GM19351 (cell line): Measurements from ENCODE around the gene FNDC11.
"Not testable (repeated sequence)": the region's sequence is repeated elsewhere in the genome, so short reads cannot be mapped to it uniquely, and the experiment has no call there.

Experiments used
- ATAC-seq: cut with Tn5 transposase; IDR thresholded peaks from one replicate; pipeline ENCODE4 v1.9.1; 2021; ENCODE audit warnings: mild to moderate bottlenecking, moderate library complexity; ENCODE audit not compliant: unreplicated experiment

Gene FNDC11, protein sequence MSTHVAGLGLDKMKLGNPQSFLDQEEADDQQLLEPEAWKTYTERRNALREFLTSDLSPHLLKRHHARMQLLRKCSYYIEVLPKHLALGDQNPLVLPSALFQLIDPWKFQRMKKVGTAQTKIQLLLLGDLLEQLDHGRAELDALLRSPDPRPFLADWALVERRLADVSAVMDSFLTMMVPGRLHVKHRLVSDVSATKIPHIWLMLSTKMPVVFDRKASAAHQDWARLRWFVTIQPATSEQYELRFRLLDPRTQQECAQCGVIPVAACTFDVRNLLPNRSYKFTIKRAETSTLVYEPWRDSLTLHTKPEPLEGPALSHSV

DNA sequence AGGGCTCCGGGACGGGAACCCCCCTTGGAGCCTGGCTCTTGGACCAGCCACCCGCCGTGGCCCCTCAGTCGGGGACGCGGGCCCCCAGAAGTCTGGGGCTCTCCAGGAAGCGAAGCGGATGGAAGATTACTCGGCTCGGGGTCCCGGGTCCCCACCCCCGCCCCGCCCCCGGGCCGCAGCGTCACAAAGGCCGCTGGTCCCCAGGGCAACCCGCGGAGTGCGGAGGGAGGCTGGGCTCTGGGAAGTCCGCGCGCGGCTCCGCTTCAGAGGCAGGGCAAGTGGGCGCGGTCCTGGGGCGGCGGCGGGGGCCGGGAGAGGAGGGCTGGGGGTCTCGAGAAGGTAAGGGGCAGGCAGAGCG, at the start of gene FNDC11:
Gene FNDC11, plus strand, starts transcription at position 227 of the 358 bp plus-strand sequence. CDS start 1,505 bp downstream, outside the sequence.
- ATAC-seq, result peak; percentile 37

DNA sequence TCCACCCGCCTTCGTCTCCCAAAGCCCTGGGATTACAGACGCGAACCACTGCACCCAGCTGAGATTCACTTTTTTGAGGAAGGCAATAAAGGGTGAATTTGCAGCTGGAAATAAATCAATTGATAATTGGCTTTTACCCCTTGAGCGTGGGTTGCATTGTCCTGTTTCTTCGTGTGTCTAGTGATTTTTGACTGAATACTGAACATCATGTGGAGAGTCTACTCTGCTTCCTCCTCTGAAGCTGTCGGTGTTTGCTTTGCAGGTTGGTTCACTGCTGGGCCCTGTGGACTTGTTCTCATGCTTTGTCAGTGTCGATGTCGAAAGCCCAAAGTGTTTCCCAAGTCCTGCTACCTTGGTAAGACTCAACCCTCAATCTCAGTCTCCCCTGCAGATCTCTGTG, 49.3 kb upstream of the FNDC11 start:
- ATAC-seq, result no peak

DNA sequence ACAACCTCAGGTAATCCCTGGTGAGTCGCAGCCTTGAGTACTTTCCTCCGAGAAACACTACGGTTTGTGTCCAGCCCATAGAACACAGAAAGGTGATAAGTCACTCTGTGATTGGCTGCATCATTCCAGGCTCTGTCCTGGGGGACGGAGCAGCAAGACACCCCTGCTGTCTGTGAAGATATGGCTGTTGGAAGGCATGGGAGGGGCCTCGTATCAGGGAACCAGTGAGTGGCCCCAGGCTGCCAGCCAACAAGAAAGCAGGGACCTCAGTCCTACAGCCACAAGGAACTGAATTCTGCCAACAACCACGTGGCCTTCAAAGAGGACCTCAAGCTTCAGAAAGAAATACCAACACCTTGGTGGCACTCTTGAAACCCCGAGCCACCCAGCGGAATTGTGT, 48.7 kb upstream of the FNDC11 start:
- no peak for ATAC-seq

DNA sequence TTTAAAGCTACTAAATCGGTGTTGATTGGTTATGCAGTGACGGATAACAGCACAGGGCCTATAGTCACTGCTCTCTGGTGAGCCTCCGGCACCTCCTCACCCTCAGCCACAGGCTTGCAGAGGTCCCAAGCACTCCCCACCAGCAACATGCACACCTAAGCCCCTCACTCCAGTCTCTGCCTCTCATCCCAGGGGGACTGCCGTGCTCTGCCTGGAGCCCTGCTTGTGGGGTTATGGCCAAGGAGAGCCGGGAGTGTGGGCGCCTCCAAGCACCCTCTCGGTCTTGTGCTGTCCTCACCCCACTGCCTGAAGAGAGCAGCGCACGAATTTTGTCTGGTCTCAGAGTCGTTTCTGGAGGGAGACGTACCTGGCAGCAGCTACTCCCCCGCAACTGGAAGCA, 48.2 kb upstream of the FNDC11 start:
- ATAC-seq, result no peak

DNA sequence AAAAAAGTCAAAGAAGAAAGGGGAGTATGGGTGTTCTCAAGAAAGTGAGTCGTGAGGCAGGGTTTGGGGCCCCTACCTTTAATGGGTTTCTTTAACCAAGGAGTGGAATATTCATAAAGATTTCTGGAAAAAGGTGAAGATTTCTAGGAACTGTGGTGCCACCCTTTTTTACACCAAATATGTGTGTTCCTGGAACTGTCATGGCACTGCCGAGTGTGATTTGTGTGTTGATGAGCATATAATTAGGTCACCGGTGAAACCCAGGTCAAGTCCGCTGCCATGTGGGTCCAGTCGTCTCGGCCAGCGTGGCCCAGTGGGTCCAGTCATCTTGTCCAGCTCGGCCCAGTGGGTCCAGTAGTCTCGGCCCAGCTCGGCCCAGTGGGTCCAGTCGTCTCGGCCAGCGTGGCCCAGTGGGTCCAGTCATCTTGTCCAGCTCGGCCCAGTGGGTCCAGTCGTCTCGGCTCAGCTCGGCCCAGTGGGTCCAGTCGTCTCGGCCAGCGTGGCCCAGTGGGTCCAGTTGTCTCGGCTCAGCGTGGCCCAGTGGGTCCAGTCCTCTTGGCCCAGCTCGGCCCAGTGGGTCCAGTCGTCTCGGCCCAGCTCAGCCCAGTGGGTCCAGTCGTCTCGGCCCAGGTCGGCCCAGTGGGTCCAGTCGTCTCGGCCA, 46.7 kb upstream of the FNDC11 start:
- ATAC-seq, result no peak

DNA sequence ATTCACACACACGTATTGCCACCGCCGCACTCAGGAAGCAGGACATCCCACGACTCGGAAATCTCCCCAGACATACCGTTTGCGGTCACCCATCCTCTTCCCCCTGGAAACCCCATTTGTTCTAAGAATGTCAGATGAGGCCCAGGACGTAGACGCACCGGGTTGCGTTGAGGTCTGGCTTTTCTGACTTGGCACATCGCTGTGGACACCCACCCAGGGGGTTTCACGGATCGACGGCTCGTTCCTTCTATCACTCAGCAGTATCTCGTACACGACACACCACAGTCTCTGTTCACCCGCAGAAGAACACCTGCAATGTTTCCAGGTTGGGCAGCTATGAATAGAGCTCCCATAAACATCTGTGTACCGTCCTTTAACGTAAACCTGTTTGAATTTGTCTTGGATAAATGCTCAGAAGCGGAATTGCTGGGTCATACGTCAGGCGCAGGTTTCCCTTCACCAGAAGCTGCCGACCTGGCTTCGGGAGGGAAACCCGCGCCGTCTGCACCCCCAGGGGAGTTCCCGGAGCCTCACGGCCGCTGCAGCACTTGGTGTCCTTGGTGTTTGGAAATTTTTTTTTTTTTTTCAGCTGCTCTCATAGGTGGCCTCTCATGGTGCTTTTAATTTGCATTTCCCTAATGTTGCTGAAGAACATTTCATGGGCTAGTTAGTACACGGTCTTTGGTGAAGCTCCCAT, 45.7 kb upstream of the FNDC11 start:
- no peak for ATAC-seq

DNA sequence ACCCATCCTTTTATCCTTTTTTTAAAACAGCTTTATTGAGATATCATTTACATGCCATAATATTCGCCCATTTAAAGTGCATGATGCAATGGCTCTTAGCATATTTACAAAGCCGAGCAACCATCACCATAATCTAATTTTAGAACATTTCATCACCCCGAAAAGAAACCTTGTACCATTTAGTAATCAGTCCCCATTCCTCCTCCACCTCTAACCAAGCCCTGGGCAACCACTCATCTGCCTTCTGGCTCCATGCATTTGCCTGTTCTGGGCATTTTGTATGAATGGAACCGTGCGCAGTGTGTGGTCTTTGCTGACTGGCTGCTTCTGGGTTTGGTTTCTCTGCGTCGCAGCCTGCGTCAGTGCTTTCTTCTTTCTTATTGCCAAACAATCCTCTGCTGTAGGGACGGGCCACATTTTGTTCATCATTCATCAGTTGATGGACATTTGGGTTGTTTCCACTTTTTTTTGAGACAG, 44.8 kb upstream of the FNDC11 start:
- ATAC-seq, result no peak

DNA sequence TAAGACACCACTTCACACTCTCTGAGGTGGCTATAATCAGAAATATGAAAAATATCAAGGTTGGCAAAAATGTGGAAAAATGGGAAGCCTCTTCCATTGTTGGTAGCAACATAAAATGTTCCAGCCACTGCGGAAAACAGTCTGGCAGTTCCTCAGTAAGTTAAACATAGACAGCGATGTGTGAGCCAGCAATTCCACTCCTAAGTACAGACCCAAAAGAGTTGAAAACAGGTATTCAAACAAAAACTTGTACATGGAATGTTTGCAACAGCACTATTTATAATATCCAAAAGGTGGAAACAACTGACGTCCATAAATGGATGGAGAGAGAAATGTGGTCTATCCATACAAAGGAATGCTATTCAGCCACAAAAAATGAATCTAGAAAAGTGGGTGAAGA, 40.8 kb upstream of the FNDC11 start:
- no peak for ATAC-seq

DNA sequence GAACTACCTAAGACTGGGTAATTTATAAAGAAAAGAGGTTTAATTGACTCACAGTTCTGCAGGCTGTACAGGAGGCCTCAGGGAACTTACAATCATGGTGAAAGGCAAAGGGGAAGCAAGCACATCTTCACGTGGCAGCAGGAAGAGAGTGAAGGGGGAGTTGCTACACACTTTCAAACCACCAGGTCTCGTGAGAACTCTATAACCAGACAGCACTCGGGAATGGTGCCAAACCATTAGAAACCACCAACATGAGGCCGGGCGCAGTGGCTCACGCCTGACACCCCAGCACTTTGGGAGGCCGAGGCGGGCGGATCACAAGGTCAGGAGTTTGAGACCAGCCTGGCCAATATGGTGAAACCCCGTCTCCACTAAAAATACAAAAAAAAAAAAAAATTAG, 39.4 kb upstream of the FNDC11 start:
- ATAC-seq, result not testable (repeated sequence)

DNA sequence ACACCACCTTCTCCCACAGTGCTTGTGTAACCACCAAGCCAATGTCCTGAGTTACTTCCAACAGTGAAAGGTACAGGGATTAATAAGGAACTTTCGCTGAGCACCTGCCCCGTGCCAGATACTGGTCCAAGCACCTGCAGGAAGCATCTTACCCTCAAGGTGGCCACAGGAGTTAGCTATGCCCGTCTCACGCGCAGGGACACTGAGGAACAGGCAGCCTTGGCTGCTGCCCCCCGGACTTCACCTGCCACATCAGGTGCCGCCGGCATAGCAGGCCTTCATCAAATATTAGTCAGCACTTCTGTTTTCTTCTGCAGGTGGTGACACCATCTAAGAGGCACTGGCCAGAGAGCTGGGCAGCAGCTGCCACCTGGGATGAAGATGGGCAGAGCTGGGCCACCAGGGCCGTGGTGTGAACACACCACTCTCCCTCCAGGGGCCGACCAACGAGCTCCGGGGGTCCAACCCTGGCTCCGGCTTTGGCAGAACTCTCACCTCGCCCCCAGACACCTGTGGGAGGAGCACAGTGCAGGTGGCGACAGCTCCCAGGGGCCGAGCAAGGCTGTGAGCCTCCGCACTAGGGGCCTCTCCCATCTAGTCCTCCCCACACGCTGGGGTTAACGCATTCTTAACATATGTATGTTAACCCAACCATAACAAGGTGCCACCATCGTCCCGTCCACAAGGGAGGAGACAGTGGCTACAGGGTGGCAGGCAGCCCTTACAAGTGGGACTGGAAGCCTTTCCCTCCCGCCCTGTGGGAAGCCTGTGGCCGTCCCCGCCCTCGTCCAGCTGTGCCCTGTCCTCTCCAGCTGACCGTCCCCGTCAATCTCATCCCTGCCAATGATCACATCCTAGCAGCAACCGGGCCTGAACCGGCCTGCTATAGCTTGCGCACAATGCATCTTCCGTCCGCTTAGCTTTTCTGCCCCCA, 36.3 kb upstream of the FNDC11 start:
- no peak for ATAC-seq

DNA sequence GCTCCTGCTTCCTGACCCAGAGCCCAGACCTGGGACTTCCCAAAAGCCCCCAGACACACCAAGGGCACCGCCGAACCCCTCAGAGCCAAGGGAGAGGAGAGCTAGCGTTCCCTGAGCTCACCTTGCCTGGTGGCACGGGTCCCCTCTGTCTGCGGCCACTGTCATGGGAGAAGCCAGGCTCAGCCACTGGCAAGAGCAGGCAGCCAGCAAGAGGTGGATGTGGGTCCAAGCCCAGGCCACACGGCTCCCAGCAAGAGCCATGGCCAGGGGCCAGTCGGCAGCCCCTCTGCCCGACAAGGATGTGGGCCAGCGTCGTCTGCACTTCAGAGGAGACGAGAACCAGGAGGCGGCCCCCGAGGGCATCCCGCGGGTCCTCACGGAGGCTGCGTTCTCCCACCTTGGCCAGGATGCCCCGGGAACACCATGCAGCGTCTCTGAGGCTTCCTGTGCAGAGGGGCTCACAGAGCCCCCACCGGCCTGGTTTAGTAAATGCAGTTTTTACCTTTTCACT, 35.6 kb upstream of the FNDC11 start:
- ATAC-seq, result no peak

DNA sequence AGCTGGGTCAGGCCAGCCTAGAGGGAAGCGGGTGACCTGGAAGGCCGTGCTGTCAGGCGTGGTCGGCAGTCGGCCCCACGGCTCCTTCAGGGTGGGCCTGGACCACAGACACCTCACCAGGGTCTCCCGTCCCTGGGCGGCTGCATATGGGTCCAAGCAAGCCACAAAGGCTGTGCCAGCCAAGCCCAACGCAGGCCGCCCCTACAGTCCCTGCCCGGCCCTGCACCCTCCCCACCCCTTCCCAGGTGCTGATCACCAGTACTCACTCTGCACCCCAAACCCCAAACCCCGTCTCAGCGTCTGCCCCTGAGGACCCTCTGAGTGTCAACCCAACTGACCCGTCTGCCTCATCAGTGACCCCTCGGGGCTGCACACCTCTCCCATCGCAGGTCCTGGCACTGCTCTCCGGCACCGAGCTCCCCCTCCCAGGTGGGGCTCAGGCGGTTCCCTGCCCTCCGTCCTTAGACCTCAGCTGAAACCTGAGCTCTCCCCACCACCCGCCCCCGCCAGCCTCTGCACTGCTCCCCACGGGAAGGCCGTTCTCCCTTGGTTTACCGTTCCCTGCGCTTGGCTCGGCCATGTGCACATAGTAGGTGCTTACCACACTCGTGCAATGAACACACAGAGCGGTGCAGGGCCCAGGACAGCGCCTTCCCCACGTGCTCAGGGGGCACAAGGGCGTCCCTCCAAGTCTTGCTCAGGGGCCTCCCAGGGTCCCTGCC, 34.9 kb upstream of the FNDC11 start:
- no peak for ATAC-seq

DNA sequence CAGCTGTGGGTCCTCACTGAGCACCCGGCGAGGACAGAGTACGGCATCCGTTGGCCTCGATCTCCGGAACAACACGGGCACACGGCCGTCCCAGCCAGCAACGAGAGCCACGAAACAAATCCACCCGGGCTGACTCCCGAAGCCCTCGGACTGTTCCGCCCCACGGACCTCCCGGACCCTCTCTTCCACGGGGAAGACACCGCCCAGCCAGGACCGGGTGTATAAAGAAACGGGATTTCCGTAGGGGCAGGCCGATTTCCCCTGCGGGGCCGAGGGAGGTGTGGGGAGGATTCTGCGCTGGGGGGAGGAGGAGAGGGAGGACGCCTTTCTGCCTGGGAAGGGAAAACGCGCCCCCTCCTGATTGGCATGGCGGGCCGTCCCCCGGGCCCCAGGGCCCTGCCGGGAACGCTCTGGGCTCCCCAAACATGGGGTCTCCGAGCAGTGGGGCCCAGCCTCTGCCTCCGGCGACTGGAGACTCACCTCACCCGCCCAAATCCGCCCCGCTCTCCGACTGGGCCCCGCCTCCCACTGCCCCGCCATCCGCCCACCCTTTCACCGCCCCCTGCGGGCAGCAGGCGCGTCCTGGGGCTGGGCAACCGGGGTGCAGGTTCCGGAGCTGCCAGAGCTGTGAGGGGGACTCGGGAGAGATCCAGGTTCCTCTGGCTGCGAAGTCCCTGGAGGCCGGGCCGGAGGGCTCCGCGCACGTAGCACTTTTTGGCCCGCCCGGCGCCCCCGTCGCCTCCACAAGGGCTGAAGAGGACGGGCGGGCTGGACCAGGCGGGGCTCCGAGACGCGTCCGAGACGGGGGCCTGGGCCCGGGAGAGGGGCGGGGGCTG, 34.1 kb upstream of the FNDC11 start:
- peak; percentile 45 for ATAC-seq

DNA sequence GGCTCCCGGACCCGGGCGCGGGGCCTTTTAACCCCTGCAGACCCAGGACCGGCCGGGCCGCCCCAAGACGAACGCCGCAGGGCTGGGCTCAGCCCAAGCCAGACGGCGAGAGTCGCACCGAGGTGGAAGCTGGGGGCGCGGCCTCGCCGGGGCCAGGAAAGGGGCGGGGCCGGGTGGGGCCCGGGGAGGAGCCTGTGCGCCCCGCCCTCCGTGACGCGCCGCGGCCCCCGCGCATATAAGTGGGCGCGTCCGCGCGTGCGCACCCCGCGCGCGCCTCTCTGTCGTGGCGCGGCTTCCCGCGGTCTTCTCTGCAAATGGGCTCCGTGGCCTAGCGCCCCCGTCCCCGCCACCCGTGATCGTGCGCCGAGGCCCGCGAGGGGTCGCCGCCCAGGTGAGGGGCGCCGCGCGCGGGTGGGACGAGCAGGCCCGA, 33.4 kb upstream of the FNDC11 start, which contains the start of gene PPDPF:
Gene PPDPF, plus strand, starts transcription at position 262 of the 430 bp plus-strand sequence. CDS start 544 bp downstream, outside the sequence.
- peak; percentile 65 for ATAC-seq

DNA sequence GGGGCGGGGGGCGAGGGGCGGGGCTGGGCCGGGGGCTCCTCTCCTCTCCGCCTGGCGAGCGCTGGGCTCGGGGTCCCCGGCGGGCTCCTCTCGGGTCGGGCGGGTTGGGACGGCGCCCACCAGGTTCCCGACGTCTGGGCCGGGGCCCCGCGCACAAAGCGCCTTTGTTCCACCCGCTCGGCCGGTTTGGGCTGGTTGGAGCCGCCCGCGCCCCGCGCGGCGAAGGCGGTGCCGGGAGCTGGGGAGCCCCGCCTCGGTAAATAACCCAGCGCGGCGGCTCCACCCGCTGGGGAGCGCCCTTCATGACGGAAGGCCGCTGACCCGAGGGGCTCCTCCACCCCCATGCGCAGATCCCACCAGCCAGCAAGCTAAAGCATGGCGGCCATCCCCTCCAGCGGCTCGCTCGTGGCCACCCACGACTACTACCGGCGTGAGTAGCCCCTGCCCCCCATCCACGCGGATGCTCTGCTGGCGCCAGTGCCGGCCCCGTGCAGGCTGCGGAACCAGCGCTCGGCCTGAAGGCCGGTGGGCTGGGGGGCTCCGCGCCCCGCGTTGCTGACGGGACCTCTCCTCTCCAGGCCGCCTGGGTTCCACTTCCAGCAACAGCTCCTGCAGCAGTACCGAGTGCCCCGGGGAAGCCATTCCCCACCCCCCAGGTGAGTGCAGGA, 32.9 kb upstream of the FNDC11 start:
- ATAC-seq, result peak; percentile 63

DNA sequence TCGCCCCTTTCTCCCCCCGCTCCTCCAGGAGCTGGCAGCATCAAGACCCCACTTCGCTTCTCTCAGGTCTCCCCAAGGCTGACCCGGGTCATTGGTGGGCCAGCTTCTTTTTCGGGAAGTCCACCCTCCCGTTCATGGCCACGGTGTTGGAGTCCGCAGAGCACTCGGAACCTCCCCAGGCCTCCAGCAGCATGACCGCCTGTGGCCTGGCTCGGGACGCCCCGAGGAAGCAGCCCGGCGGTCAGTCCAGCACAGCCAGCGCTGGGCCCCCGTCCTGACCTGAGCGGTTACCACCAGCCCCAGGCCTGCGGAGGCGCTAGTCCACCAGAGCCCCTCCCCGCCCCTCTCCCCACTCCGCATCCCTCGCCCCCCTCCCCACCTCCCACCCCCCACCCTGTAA, 32.4 kb upstream of the FNDC11 start:
- no peak for ATAC-seq

DNA sequence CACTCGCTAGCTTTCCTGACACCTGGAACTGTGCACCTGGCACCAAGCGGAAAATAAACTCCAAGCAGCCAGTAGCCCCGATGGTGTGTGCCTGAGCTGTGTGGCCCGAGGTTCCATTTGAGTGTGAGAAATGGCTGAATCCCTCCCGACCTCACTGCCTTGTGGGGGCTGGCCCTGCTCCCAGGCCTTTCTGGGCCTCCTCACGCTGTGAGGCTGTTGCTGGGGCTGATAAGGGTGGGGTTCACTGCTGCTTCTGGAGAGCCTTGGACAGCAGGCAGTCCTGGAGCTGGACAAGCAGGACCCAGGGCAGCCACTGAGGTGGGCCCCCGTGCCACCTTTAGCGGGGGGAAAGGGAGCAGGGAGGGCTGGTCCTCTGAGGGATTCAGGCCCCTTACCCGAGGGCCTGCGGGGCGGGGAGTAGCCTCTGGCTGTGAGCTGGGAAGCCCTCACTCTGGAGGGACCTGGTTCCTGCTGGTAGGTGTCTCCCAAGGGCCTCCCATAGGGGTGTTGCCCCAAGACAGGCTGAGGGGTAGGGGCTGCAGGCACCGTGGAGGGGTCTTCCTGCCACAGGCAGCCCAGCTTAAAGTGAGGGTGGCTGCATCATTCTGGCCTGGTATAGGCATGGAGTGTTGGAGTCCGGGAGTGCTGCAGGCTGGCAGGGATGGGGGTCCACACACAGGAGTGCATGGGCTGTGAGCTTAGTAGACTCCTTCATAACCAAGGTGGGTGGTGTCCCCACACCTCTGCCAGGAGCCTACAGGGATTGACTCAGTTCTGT, 31.7 kb upstream of the FNDC11 start:
- no peak for ATAC-seq
